SU-DHL-6 (cell line): Measurements from ENCODE around the gene LRPAP1.

Source experiments
- H2AFZ ChIP-seq: fragments of 200-600 bp; sonication (generic); 2 replicates; pipeline ENCODE4 v1.6.1; 2014; ENCODE audit warnings: low read depth, mild to moderate bottlenecking, moderate library complexity, mixed read lengths, antibody characterized with exemption, low read length; ENCODE audit not compliant: severe bottlenecking
- H3F3A ChIP-seq: fragments of 200-600 bp; shearing (Covaris generic); 2 replicates; pipeline ENCODE4 v1.6.0; 2016; ENCODE audit warnings: antibody characterized with exemption, mild to moderate bottlenecking; ENCODE audit not compliant: insufficient read depth
- H3K27ac ChIP-seq: fragments of 200-600 bp; sonication (generic); 2 replicates; pipeline ENCODE4 v1.5.1; 2016; ENCODE audit warnings: low read depth, mild to moderate bottlenecking, low read length, moderate library complexity, mixed read lengths
- H3K27me3 ChIP-seq: fragments of 200-600 bp; sonication (generic), shearing (Covaris generic); 2 replicates; pipeline ENCODE4 v1.6.0; 2014; ENCODE audit warnings: mild to moderate bottlenecking, low read length
- H3K36me3 ChIP-seq: fragments of 200-600 bp; sonication (generic); 2 replicates; pipeline ENCODE4 v1.6.1; 2014; ENCODE audit warnings: mild to moderate bottlenecking, low read length, mixed read lengths
- H3K4me2 ChIP-seq: fragments of 300-600, 200-600 bp; shearing (Covaris generic), sonication (generic); 2 replicates; pipeline ENCODE4 v1.6.0; 2014; ENCODE audit warnings: low read length, low read depth, mild to moderate bottlenecking; ENCODE audit not compliant: poor library complexity, severe bottlenecking
- H3K4me3 ChIP-seq: fragments of 200-600 bp; sonication (generic); 2 replicates; pipeline ENCODE4 v1.5.1; 2014; ENCODE audit warnings: antibody characterized with exemption, low read length, mild to moderate bottlenecking, mixed read lengths; ENCODE audit not compliant: insufficient read depth, poor library complexity, severe bottlenecking
- H3K79me2 ChIP-seq: fragments of 200-600 bp; sonication (generic); 2 replicates; pipeline ENCODE4 v1.6.1; 2014; ENCODE audit warnings: mild to moderate bottlenecking, low read length, moderate library complexity; ENCODE audit not compliant: insufficient read depth
- H3K9ac ChIP-seq: fragments of 200-600 bp; sonication (generic); 2 replicates; pipeline ENCODE4 v1.7.0; 2014; ENCODE audit warnings: mild to moderate bottlenecking, low read length
- H3K9me2 ChIP-seq: fragments of 200-600 bp; sonication (generic); replicated peaks from 2 replicates; pipeline ENCODE4 v1.6.1; 2014; ENCODE audit warnings: low read length; ENCODE audit not compliant: insufficient read depth
- H3K9me3 ChIP-seq: fragments of 200-600 bp; sonication (generic); 2 replicates; pipeline ENCODE4 v1.6.1; 2014; ENCODE audit warnings: low read length, mixed read lengths; ENCODE audit not compliant: insufficient read depth
- H4K20me1 ChIP-seq: fragments of 200-600 bp; sonication (generic); 2 replicates; pipeline ENCODE4 v1.6.1; 2014; ENCODE audit warnings: low read depth, mild to moderate bottlenecking, antibody characterized with exemption, low read length, moderate library complexity, mixed read lengths
- EZH2phosphoT487 ChIP-seq: fragments of 200-600 bp; sonication (generic), shearing (Covaris generic); conservative IDR thresholded peaks from 2 replicates; pipeline ENCODE4 v1.6.1; 2018; ENCODE audit warnings: mild to moderate bottlenecking, antibody characterized with exemption, low read length, moderate library complexity, mixed read lengths
- TF ChIP-seq, protein P1 (sequence below): fragments of 200-600 bp; sonication (generic); IDR thresholded peaks from one replicate; pipeline ENCODE4 v1.5.1; 2017; ENCODE audit warnings: antibody characterized with exemption, mild to moderate bottlenecking, low read length, moderate library complexity; ENCODE audit not compliant: insufficient read depth, poor library complexity, severe bottlenecking

LRPAP1 gene

GRCh38 chr4:3468154-3468553 is 64.1 kb downstream of the LRPAP1 start:
- TF ChIP-seq EZH2phosphoT487, result no peak
- TF ChIP-seq, protein P1, sequence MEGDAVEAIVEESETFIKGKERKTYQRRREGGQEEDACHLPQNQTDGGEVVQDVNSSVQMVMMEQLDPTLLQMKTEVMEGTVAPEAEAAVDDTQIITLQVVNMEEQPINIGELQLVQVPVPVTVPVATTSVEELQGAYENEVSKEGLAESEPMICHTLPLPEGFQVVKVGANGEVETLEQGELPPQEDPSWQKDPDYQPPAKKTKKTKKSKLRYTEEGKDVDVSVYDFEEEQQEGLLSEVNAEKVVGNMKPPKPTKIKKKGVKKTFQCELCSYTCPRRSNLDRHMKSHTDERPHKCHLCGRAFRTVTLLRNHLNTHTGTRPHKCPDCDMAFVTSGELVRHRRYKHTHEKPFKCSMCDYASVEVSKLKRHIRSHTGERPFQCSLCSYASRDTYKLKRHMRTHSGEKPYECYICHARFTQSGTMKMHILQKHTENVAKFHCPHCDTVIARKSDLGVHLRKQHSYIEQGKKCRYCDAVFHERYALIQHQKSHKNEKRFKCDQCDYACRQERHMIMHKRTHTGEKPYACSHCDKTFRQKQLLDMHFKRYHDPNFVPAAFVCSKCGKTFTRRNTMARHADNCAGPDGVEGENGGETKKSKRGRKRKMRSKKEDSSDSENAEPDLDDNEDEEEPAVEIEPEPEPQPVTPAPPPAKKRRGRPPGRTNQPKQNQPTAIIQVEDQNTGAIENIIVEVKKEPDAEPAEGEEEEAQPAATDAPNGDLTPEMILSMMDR, result no peak
- Histone ChIP-seq H3K9ac (no peak overlapping the region), H3K79me2 (no peaks in the 10 kb centered on the region), H3K27ac (no peak overlapping the region), H3K36me3 (no peaks in the 10 kb centered on the region), H3K9me3 (no peaks in the 10 kb centered on the region; the same call in 1 of the 2 replicates), H4K20me1 (no peaks in the 10 kb centered on the region), H3F3A (no peaks in the 10 kb centered on the region), H3K27me3 (no peaks in the 10 kb centered on the region), H3K4me3 (no peak overlapping the region), H2AFZ (no peak overlapping the region), H3K9me2 (no peaks in the 10 kb centered on the region), H3K4me2 (no peak overlapping the region)

GRCh38 chr4:3467601-3468031 is 64.6 kb downstream of the LRPAP1 start:
- Histone ChIP-seq H3K9ac (no peak overlapping the region), H3K4me2 (no peak overlapping the region), H2AFZ (no peak overlapping the region), H3K4me3 (no peak overlapping the region), H3K9me3 (no peaks in the 10 kb centered on the region; the same call in 1 of the 2 replicates), H3K27ac (no peak overlapping the region), H3K27me3 (no peaks in the 10 kb centered on the region), H4K20me1 (no peaks in the 10 kb centered on the region), H3K9me2 (no peaks in the 10 kb centered on the region), H3F3A (no peaks in the 10 kb centered on the region), H3K79me2 (no peaks in the 10 kb centered on the region), H3K36me3 (no peaks in the 10 kb centered on the region)
- no peak for TF ChIP-seq EZH2phosphoT487
- TF ChIP-seq, protein P1, result no peak

DNA sequence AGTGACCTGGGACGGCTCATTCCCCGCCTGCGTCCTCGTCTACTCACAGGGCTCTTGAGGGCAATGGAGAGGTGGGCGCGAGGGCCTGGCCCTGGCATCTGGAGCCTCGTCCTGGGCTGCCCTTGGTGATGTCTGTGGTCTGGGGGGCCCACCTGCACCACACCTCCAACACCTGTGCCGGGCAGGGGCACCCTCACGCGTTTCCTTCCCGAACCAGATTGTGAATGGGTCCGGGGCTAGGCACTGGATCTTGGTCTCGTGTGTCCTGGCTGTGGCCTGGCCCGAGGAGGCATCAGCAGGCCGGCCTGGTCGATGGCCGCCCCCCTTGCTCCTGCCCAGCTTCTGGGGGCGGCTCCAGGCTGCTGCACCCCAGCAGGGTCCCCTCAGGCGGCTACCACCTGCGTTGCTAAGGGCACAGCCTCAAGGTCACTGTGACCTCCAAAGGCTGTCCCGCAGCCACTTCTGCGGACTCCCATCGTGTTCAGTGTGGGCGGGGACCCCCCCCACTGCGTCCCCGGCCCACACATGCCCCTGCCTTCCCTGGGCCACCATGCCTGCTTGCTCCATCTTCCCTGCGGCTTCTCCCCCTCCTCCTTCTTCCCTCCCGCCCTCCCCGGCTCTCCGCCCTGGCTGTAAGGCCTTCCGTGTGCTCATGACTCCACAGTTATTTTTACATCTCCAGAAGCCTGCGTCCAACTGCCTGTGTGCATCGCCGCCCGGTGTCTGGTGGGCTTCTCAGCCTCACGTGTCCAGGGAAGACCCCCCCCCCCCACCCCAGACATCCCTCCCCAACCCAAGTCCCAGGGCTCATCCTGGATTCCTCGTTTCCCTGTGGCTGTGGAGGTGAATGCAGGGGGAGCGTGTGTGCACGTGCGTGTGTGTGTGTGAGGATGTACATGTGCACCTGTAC is 65.3 kb downstream of the LRPAP1 start:
- no peaks in the 10 kb centered on the region for H3K36me3 ChIP-seq
- no peaks in the 10 kb centered on the region for H3K9me2 ChIP-seq
- H3K9me3 ChIP-seq, result no peaks in the 10 kb centered on the region; the same call in 1 of the 2 replicates
- no peaks in the 10 kb centered on the region for H3F3A ChIP-seq
- H4K20me1 ChIP-seq, result no peaks in the 10 kb centered on the region
- no peak overlapping the region for H3K27ac ChIP-seq
- H3K4me2 ChIP-seq, result no peak overlapping the region
- no peak overlapping the region for H2AFZ ChIP-seq
- H3K4me3 ChIP-seq, result no peak overlapping the region
- no peak overlapping the region for H3K9ac ChIP-seq
- H3K27me3 ChIP-seq, result no peaks in the 10 kb centered on the region
- TF ChIP-seq EZH2phosphoT487, result no peak
- TF ChIP-seq, protein P1, result no peak
- H3K79me2 ChIP-seq, result no peaks in the 10 kb centered on the region
